IMR-90 (cell line): ENCODE results near the gene CADM1. TPM values are rescaled to one million over a fixed set of nuclear protein-coding genes. Genes with fewer than 3 reads are reported as not detected.

ENCODE experiments used
- ATAC-seq: fragments of 200-7000 bp; cut with Tn5 transposase; 2 replicates; pipeline ENCODE4 v1.9.1; 2020; ENCODE audit warnings: low read depth, mild to moderate bottlenecking, moderate library complexity
- BruUV-seq: library from RNA; stranded (reverse); fragments of 400-500 nt; replicated peaks from 2 replicates; lab custom pipeline; 2021; lab: Mats Ljungman, UMichigan
- CTCF ChIA-PET: fragments of 300-600 bp; formaldehyde crosslinking; extraction: SDS; loops from one replicate; lab custom pipeline; 2021; ENCODE audit warnings: antibody characterized with exemption; lab: Yijun Ruan, JAX
- POLR2A ChIA-PET: fragments of 300-600 bp; sonication (Branson Sonifier 250); formaldehyde crosslinking; loops from one replicate; lab custom pipeline; 2022; ENCODE audit warnings: antibody characterized with exemption; ENCODE audit not compliant: unreplicated experiment; lab: Charles Lee
- DNase-seq: peaks from one replicate; pipeline ENCODE4 v3.0.0; 2013
- H2AFZ ChIP-seq: replicated peaks from 2 replicates; pipeline ENCODE3; 2013; ENCODE audit warnings: low read length, mild to moderate bottlenecking; ENCODE audit not compliant: poor library complexity
- H2AK5ac ChIP-seq: 2 replicates; pipeline ENCODE4 v1.6.1; 2013; ENCODE audit warnings: low read depth, low read length, inconsistent platforms
- H2AK9ac ChIP-seq: replicated peaks from 2 replicates; pipeline ENCODE3; 2013; ENCODE audit warnings: mild to moderate bottlenecking, low read depth, low read length, moderate library complexity; ENCODE audit not compliant: poor library complexity
- H2BK120ac ChIP-seq: 2 replicates; pipeline ENCODE4 v1.6.1; 2013; ENCODE audit warnings: low read depth, low read length, inconsistent platforms
- H2BK15ac ChIP-seq: 3 replicates; pipeline ENCODE4 v1.6.1; 2013; ENCODE audit warnings: low read depth, low read length, inconsistent platforms
- H2BK20ac ChIP-seq: 2 replicates; pipeline ENCODE4 v1.6.1; 2013; ENCODE audit warnings: low read depth, mild to moderate bottlenecking, inconsistent platforms, low read length, moderate library complexity
- H2BK5ac ChIP-seq: 2 replicates; pipeline ENCODE4 v1.6.1; 2013; ENCODE audit warnings: mild to moderate bottlenecking, low read depth, low read length, inconsistent platforms; ENCODE audit not compliant: poor library complexity, severe bottlenecking
- H3K14ac ChIP-seq: replicated peaks from 2 replicates; pipeline ENCODE4 v1.6.1; 2013; ENCODE audit warnings: low read depth, low read length, inconsistent platforms
- H3K18ac ChIP-seq: 2 replicates; pipeline ENCODE4 v1.6.1; 2013; ENCODE audit warnings: low read depth, low read length, control low read depth
- H3K23ac ChIP-seq: 2 replicates; pipeline ENCODE4 v1.6.1; 2013; ENCODE audit warnings: low read depth, low read length, inconsistent platforms
- H3K27ac ChIP-seq: 2 replicates; pipeline ENCODE4 v1.5.1; 2013; ENCODE audit warnings: mild to moderate bottlenecking, control low read depth, low read length; ENCODE audit not compliant: insufficient read depth
- H3K27me3 ChIP-seq: 2 replicates; pipeline ENCODE4 v1.6.1; 2013; ENCODE audit warnings: low read length; ENCODE audit not compliant: control insufficient read depth, insufficient read depth
- H3K36me3 ChIP-seq: 2 replicates; pipeline ENCODE4 v1.6.1; 2013; ENCODE audit warnings: low read length, mixed read lengths; ENCODE audit not compliant: control insufficient read depth, insufficient read depth
- H3K4ac ChIP-seq: 2 replicates; pipeline ENCODE4 v1.6.1; 2013; ENCODE audit warnings: low read depth, low read length, inconsistent platforms
- H3K4me1 ChIP-seq: 2 replicates; pipeline ENCODE4 v1.6.1; 2013; ENCODE audit warnings: low read length, mixed read lengths; ENCODE audit not compliant: control insufficient read depth, insufficient read depth
- H3K4me2 ChIP-seq: 2 replicates; pipeline ENCODE4 v1.6.1; 2013; ENCODE audit warnings: low read depth, mild to moderate bottlenecking, control low read depth, low read length, moderate library complexity
- H3K4me3 ChIP-seq: 2 replicates; pipeline ENCODE4 v1.5.1; 2013; ENCODE audit warnings: low read depth, mild to moderate bottlenecking, control low read depth, low read length, moderate library complexity; ENCODE audit not compliant: insufficient read depth
- H3K56ac ChIP-seq: 2 replicates; pipeline ENCODE4 v1.6.1; 2013; ENCODE audit warnings: low read length, inconsistent platforms; ENCODE audit not compliant: insufficient read depth; ENCODE audit errors: extremely low read depth
- H3K79me1 ChIP-seq, 2 experiments: 2 replicates each; pipeline ENCODE4 v1.6.1; 2013; ENCODE audit warnings: low read length in 2 of 2, inconsistent platforms in 1 of 2, low read depth in 1 of 2
- H3K9ac ChIP-seq: 2 replicates; pipeline ENCODE4 v1.6.1; 2013; ENCODE audit warnings: low read depth, low read length, control low read depth
- H3K9me1 ChIP-seq: 2 replicates; pipeline ENCODE4 v1.6.1; 2013; ENCODE audit warnings: low read length, inconsistent platforms; ENCODE audit not compliant: insufficient read depth
- H3K9me3 ChIP-seq: 2 replicates; pipeline ENCODE4 v1.6.1; 2013; ENCODE audit warnings: low read length; ENCODE audit not compliant: control insufficient read depth, insufficient read depth
- H4K20me1 ChIP-seq: 2 replicates; pipeline ENCODE4 v1.6.1; 2013; ENCODE audit warnings: low read length, inconsistent platforms; ENCODE audit not compliant: insufficient read depth
- H4K5ac ChIP-seq: 2 replicates; pipeline ENCODE4 v1.6.1; 2013; ENCODE audit warnings: mild to moderate bottlenecking, low read depth, low read length, control low read depth
- H4K8ac ChIP-seq, 2 experiments: 2 replicates each; pipeline ENCODE4 v1.6.1; 2013; ENCODE audit warnings: low read depth in 2 of 2, low read length in 2 of 2, control low read depth in 1 of 2, inconsistent platforms in 1 of 2
- H4K91ac ChIP-seq: 2 replicates; pipeline ENCODE4 v1.6.1; 2013; ENCODE audit warnings: low read depth, low read length, inconsistent platforms; ENCODE audit not compliant: insufficient read depth
- BHLHE40 ChIP-seq: fragments of 150-350 bp; IDR thresholded peaks from 2 replicates; pipeline ENCODE4 v1.6.1; 2016; ENCODE audit warnings: mild to moderate bottlenecking, low read depth, low read length
- CEBPB ChIP-seq: IDR thresholded peaks from 2 replicates; pipeline ENCODE4 v1.6.1; 2012; ENCODE audit warnings: low read depth, low read length, improper control_type of control experiment
- CHD1 ChIP-seq: IDR thresholded peaks from 2 replicates; pipeline ENCODE4 v1.6.1; 2012; ENCODE audit warnings: low read depth, low read length, improper control_type of control experiment
- MAFK ChIP-seq: IDR thresholded peaks from 2 replicates; pipeline ENCODE4 v1.6.1; 2012; ENCODE audit warnings: low read depth, low read length, improper control_type of control experiment
- MAZ ChIP-seq: IDR thresholded peaks from 2 replicates; pipeline ENCODE4 v1.6.1; 2012; ENCODE audit warnings: low read depth, mild to moderate bottlenecking, low read length, improper control_type of control experiment, moderate library complexity, borderline replicate concordance
- MXI1 ChIP-seq: IDR thresholded peaks from 2 replicates; pipeline ENCODE4 v1.6.1; 2012; ENCODE audit warnings: low read depth, mild to moderate bottlenecking, low read length, moderate library complexity, borderline replicate concordance
- NFE2L2 ChIP-seq: fragments of 150-350 bp; IDR thresholded peaks from 2 replicates; pipeline ENCODE4 v1.6.1; 2016; ENCODE audit warnings: low read depth, mild to moderate bottlenecking, low read length
- POLR2A ChIP-seq: IDR thresholded peaks from 2 replicates; pipeline ENCODE4 v1.6.1; 2012; ENCODE audit warnings: mild to moderate bottlenecking, low read depth, low read length
- RCOR1 ChIP-seq: IDR thresholded peaks from 2 replicates; pipeline ENCODE4 v1.6.1; 2012; ENCODE audit warnings: mild to moderate bottlenecking, low read length, improper control_type of control experiment; ENCODE audit not compliant: insufficient replicate concordance
- SMC3 ChIP-seq: fragments of 150-350 bp; IDR thresholded peaks from 2 replicates; pipeline ENCODE4 v1.6.1; 2016; ENCODE audit warnings: low read depth, mild to moderate bottlenecking, antibody characterized with exemption, low read length, moderate library complexity
- WGBS, 2 experiments: methylation state at CpG; one replicate each; pipeline versions ENCODE4 v1.1.5 to v1.1.7; 2013; ENCODE audit warnings: missing lambda C conversion rate in 2 of 2; ENCODE audit not compliant: insufficient read length in 1 of 2; ENCODE audit errors: extremely low coverage in 2 of 2; 5-methylcytosine and 5-hydroxymethylcytosine counted together
- dilution Hi-C: fragments of 300-500 bp; cut with HindIII; formaldehyde crosslinking; loops from one replicate; pipeline ENCODE4 v1.14.3; 2018; ENCODE audit warnings: low sequenced_read_pairs; ENCODE audit not compliant: unreplicated experiment
- in situ Hi-C: fragments of 300-500 bp; cut with MboI; formaldehyde crosslinking; loops from 3 replicates; pipeline ENCODE4 v1.14.3; 2019; ENCODE audit warnings: low sequenced_read_pairs, inconsistent platforms, mixed read lengths
- intact Hi-C: fragments of 100-400 bp; cut with micrococcal nuclease; formaldehyde crosslinking; loops from 2 replicates; pipeline ENCODE4 v1.10.0; 2022
- polyA plus RNA-seq, 3 experiments: library from polyadenylated mRNA; depleted of rRNA; stranded (reverse); fragments of >200 nt; gene quantifications; 2 replicates each; pipeline ENCODE4 v1.2.3, GENCODE V29; 2012; ENCODE audit warnings: low replicate concordance in 1 of 3
- total RNA-seq: library from RNA; depleted of rRNA; stranded (reverse); fragments of >200 nt; gene quantifications from 2 replicates; pipeline ENCODE4 v1.2.3, GENCODE V29; 2012
- TF ChIP-seq, protein P1 (sequence below): fragments of 150-350 bp; IDR thresholded peaks from 2 replicates; pipeline ENCODE4 v1.6.1; 2017; ENCODE audit warnings: mild to moderate bottlenecking, antibody characterized with exemption, low read length, low read depth
- TF ChIP-seq, protein P2 (sequence below): fragments of 150-350 bp; IDR thresholded peaks from 2 replicates; pipeline ENCODE4 v1.6.1; 2016; ENCODE audit warnings: low read depth, mild to moderate bottlenecking, low read length, moderate library complexity, borderline replicate concordance

The CADM1 gene
- total and polyA plus RNA-seq, 2 of the 4 experiments (the other 2 are of a cell fraction) = 28.8 to 77.1 TPM

DNA sequence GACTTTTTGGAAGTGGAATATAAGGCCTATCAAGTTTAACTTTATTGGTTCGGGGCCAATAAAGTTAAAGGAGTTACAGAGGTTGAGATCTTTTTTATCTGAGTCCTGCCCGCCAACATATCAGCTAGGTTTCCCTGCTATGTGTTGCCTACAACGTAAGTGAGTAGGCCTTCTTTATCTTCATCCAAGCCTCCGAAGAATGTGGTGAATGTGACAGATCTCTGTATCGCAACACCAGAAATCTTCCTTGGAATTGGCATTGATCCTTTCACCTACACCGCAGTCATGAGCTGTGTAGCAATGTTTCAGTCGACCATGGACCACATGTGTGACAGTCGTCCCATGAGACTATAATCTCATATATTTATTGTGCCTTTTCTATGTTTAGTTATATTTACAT, 37.3 kb upstream of the CADM1 start:
- in situ Hi-C loops (no loop called here), dilution Hi-C loops (no loop called here), intact Hi-C loops (no loop called here)
- no peak overlapping the region for H2AK5ac ChIP-seq
- H3K4me1 ChIP-seq = no peaks in the 10 kb centered on the region
- no peak overlapping the region for H3K4me2 ChIP-seq
- DNase-seq (no peak), ATAC-seq (no peak)
- no peak overlapping the region for H2BK20ac ChIP-seq
- ChIA-PET POLR2A (no interaction called here), CTCF (interaction anchor here (1.1 kb wide), 1 partner anchor 28 kb away, joined by 3 read pairs; no protein-coding TSS in a partner anchor)
- H3K79me1 ChIP-seq = no peaks in the 10 kb centered on the region
- H3K4me3 ChIP-seq = no peak overlapping the region
- H2BK15ac ChIP-seq = no peak overlapping the region
- H3K9me3 ChIP-seq = no peaks in the 10 kb centered on the region
- H4K20me1 ChIP-seq = no peaks in the 10 kb centered on the region
- H3K9me1 ChIP-seq = no peaks in the 10 kb centered on the region
- peaks cover 6% of the 10 kb centered on the region for H3K27me3 ChIP-seq
- H3K14ac ChIP-seq = no peak overlapping the region
- no peak overlapping the region for H4K91ac ChIP-seq
- H3K56ac ChIP-seq = no peak overlapping the region
- BruUV-seq = no TSS peak
- WGBS, 2 experiments = no CpG with 5 or more reads among the region's 8 CpGs
- no peaks in the 10 kb centered on the region for H3K36me3 ChIP-seq
- H4K8ac ChIP-seq = no peak overlapping the region
- no peak overlapping the region for H3K4ac ChIP-seq
- no peak overlapping the region for H2BK120ac ChIP-seq
- TF ChIP-seq CEBPB (no peak), SMC3 (no peak), NFE2L2 (no peak), BHLHE40 (no peak), MXI1 (no peak), RCOR1 (no peak), CHD1 (no peak), MAFK (no peak), POLR2A (no peak), MAZ (no peak)
- TF ChIP-seq, protein P1, sequence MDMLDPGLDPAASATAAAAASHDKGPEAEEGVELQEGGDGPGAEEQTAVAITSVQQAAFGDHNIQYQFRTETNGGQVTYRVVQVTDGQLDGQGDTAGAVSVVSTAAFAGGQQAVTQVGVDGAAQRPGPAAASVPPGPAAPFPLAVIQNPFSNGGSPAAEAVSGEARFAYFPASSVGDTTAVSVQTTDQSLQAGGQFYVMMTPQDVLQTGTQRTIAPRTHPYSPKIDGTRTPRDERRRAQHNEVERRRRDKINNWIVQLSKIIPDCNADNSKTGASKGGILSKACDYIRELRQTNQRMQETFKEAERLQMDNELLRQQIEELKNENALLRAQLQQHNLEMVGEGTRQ = no peak
- TF ChIP-seq, protein P2, sequence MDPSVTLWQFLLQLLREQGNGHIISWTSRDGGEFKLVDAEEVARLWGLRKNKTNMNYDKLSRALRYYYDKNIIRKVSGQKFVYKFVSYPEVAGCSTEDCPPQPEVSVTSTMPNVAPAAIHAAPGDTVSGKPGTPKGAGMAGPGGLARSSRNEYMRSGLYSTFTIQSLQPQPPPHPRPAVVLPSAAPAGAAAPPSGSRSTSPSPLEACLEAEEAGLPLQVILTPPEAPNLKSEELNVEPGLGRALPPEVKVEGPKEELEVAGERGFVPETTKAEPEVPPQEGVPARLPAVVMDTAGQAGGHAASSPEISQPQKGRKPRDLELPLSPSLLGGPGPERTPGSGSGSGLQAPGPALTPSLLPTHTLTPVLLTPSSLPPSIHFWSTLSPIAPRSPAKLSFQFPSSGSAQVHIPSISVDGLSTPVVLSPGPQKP = no peak
- H4K5ac ChIP-seq = no peak overlapping the region
- no peak overlapping the region for H2AK9ac ChIP-seq
- H2BK5ac ChIP-seq = no peak overlapping the region
- no peak overlapping the region for H3K9ac ChIP-seq
- H3K23ac ChIP-seq = no peak overlapping the region
- H3K27ac ChIP-seq = no peak overlapping the region
- H2AFZ ChIP-seq = no peak overlapping the region
- H3K18ac ChIP-seq = no peak overlapping the region
